HCT116 (cell line): ENCODE data around the gene ASIC3. TPM values are rescaled to one million over a fixed set of nuclear protein-coding genes. Genes with fewer than 3 reads are reported as not detected.

ENCODE experiments used
- ATAC-seq: fragments of 200-7000 bp; cut with Tn5 transposase; 2 replicates; pipeline ENCODE4 v1.9.1; 2020; ENCODE audit warnings: mild to moderate bottlenecking, moderate library complexity
- BruUV-seq: library from RNA; stranded (reverse); fragments of 400-500 nt; replicated peaks from 2 replicates; lab custom pipeline; 2021; lab: Mats Ljungman, UMichigan
- CTCF ChIA-PET: fragments of 300-600 bp; sonication (Branson Sonifier 250); formaldehyde crosslinking; loops from one replicate; lab custom pipeline; 2021; ENCODE audit warnings: antibody characterized with exemption; lab: Charles Lee
- POLR2A ChIA-PET: fragments of 300-600, 350-600 bp; sonication (Branson Sonifier 250); formaldehyde crosslinking; loops from one replicate; lab custom pipeline; 2021; ENCODE audit warnings: antibody characterized with exemption; lab: Charles Lee
- RAD21 ChIA-PET, 2 experiments: fragments of 300-600 bp; sonication (Branson Sonifier 250); formaldehyde crosslinking; loops; one replicate each; lab custom pipeline; 2023; ENCODE audit warnings: low total read pairs in 2 of 2; ENCODE audit not compliant: uncharacterized antibody in 2 of 2, unreplicated experiment in 2 of 2, low non-redundant PET in 1 of 2; lab: Charles Lee
- DNase-seq: peaks from one replicate; pipeline ENCODE4 v3.0.0-alpha.2; 2010; ENCODE audit warnings: low read depth, low spot score
- H2AFZ ChIP-seq: fragments of 200-600 bp; shearing (Covaris generic), sonication (generic); 2 replicates; pipeline ENCODE4 v1.6.1; 2017; ENCODE audit warnings: low read depth, mixed run types, mixed read lengths, antibody characterized with exemption, low read length; ENCODE audit not compliant: poor library complexity, severe bottlenecking
- H3K27ac ChIP-seq: 2 replicates; pipeline ENCODE4 v1.5.1; 2012; ENCODE audit warnings: low read depth, low read length
- H3K27me3 ChIP-seq: fragments of 200-600 bp; sonication (generic); 2 replicates; pipeline ENCODE4 v1.6.1; 2016; ENCODE audit warnings: mixed run types, low read length, mixed read lengths; ENCODE audit not compliant: insufficient read depth
- H3K36me3 ChIP-seq, 2 experiments: fragments of 200-500 bp in 1 of 2; fragments of 200-600 bp in 1 of 2; sonication (Bioruptor generic) in 1 of 2; sonication (generic) in 1 of 2; 2 replicates each; pipeline versions ENCODE4 v1.5.1 to v1.6.1; 2014 to 2016; ENCODE audit warnings: low read length in 2 of 2, inconsistent platforms in 1 of 2, mixed read lengths in 1 of 2, mixed run types in 1 of 2; ENCODE audit not compliant: insufficient read depth in 2 of 2, control insufficient read depth in 1 of 2
- H3K4me1 ChIP-seq, 2 experiments: fragments of 200-600 bp in 1 of 2; sonication (generic) in 1 of 2; 2 replicates each; pipeline versions ENCODE4 v1.5.1 to v1.6.1; 2012 to 2017; ENCODE audit warnings: low read length in 2 of 2, inconsistent platforms in 1 of 2, mild to moderate bottlenecking in 1 of 2, mixed read lengths in 1 of 2, mixed run types in 1 of 2, moderate library complexity in 1 of 2; ENCODE audit not compliant: insufficient read depth in 2 of 2, control insufficient read depth in 1 of 2
- H3K4me2 ChIP-seq: fragments of 200-600 bp; sonication (generic); 2 replicates; pipeline ENCODE4 v1.6.1; 2017; ENCODE audit warnings: mixed run types, low read length, mixed read lengths
- H3K4me3 ChIP-seq, 2 experiments: fragments of 200-600 bp in 1 of 2; sonication (generic) in 1 of 2; replicated peaks in 1 of 2; 2 replicates each; pipeline ENCODE4 v1.5.1; 2011 to 2016; ENCODE audit warnings: low read length in 2 of 2, control low read depth in 1 of 2, low read depth in 1 of 2, mild to moderate bottlenecking in 1 of 2, mixed read lengths in 1 of 2, mixed run types in 1 of 2
- H3K79me2 ChIP-seq: fragments of 200-600 bp; sonication (generic); 2 replicates; pipeline ENCODE4 v1.6.1; 2017; ENCODE audit warnings: mild to moderate bottlenecking, mixed run types, low read length, moderate library complexity, mixed read lengths; ENCODE audit not compliant: insufficient read depth
- H3K9ac ChIP-seq: fragments of 200-600 bp; sonication (generic); 2 replicates; pipeline ENCODE4 v1.6.1; 2016; ENCODE audit warnings: low read length, mixed read lengths
- H3K9me2 ChIP-seq: fragments of 200-600 bp; sonication (generic), shearing (Covaris generic); 2 replicates; pipeline ENCODE4 v1.6.1; 2017; ENCODE audit warnings: mixed run types, mild to moderate bottlenecking, moderate library complexity; ENCODE audit not compliant: insufficient read depth
- H3K9me3 ChIP-seq, 2 experiments: fragments of 200-500 bp in 1 of 2; fragments of 200-600 bp in 1 of 2; sonication (Bioruptor generic) in 1 of 2; sonication (generic) in 1 of 2; 2 replicates each; pipeline ENCODE4 v1.6.1; 2014 to 2017; ENCODE audit warnings: low read length in 2 of 2, mixed read lengths in 2 of 2, inconsistent platforms in 1 of 2, low read depth in 1 of 2, mild to moderate bottlenecking in 1 of 2, mixed run types in 1 of 2, moderate library complexity in 1 of 2; ENCODE audit not compliant: control insufficient read depth in 1 of 2, insufficient read depth in 1 of 2
- H4K20me1 ChIP-seq: fragments of 200-600 bp; sonication (generic), shearing (Covaris generic); 2 replicates; pipeline ENCODE4 v1.6.1; 2017; ENCODE audit warnings: mixed run types, mild to moderate bottlenecking, moderate library complexity; ENCODE audit not compliant: insufficient read depth
- CEBPB ChIP-seq: IDR thresholded peaks from 2 replicates; pipeline ENCODE4 v1.6.1; 2012; ENCODE audit warnings: low read depth
- EGR1 ChIP-seq: IDR thresholded peaks from 2 replicates; pipeline ENCODE4 v1.6.1; 2012; ENCODE audit warnings: low read depth
- ELF1 ChIP-seq: IDR thresholded peaks from 2 replicates; pipeline ENCODE4 v1.6.1; 2012; ENCODE audit warnings: low read depth, borderline replicate concordance
- EZH2 ChIP-seq: fragments of 200-600 bp; sonication (generic); IDR thresholded peaks from 2 replicates; pipeline ENCODE4 v1.6.1; 2017; ENCODE audit warnings: antibody characterized with exemption, mixed run types
- EZH2phosphoT487 ChIP-seq: fragments of 200-600 bp; IDR thresholded peaks from 2 replicates; pipeline ENCODE4 v1.6.1; 2018; ENCODE audit warnings: antibody characterized with exemption, borderline replicate concordance
- FOSL1 ChIP-seq: IDR thresholded peaks from 2 replicates; pipeline ENCODE4 v1.6.1; 2012; ENCODE audit warnings: low read depth
- JUND ChIP-seq: IDR thresholded peaks from 2 replicates; pipeline ENCODE4 v1.6.1; 2012
- POLR2A ChIP-seq: IDR thresholded peaks from 2 replicates; pipeline ENCODE4 v1.7.0; 2011; ENCODE audit warnings: borderline replicate concordance; ENCODE audit not compliant: insufficient read depth, insufficient read length; ENCODE audit errors: extremely low read depth
- POLR2AphosphoS5 ChIP-seq: IDR thresholded peaks from 2 replicates; pipeline ENCODE4 v1.6.1; 2011; ENCODE audit warnings: mild to moderate bottlenecking, low read depth, low read length, moderate library complexity
- RAD21 ChIP-seq: IDR thresholded peaks from 2 replicates; pipeline ENCODE4 v1.6.1; 2012; ENCODE audit warnings: low read depth, mild to moderate bottlenecking
- SIN3A ChIP-seq: IDR thresholded peaks from 2 replicates; pipeline ENCODE4 v1.6.1; 2012; ENCODE audit warnings: low read depth
- SP1 ChIP-seq: IDR thresholded peaks from 2 replicates; pipeline ENCODE4 v1.6.1; 2012; ENCODE audit warnings: low read depth
- ZFX ChIP-seq: fragments of 450-650 bp; IDR thresholded peaks from 2 replicates; pipeline ENCODE4 v1.6.1; 2017
- intact Hi-C: fragments of 100-400 bp; cut with micrococcal nuclease; formaldehyde crosslinking; loops from 2 replicates; pipeline ENCODE4 v1.10.0; 2022
- total RNA-seq: library from RNA; stranded (reverse); gene quantifications from one replicate; pipeline ENCODE4 v1.2.1, GENCODE V29; 2021; ENCODE audit not compliant: unreplicated experiment
- TF ChIP-seq, protein P1 (sequence below): IDR thresholded peaks from 2 replicates; pipeline ENCODE4 v1.6.1; 2012
- TF ChIP-seq, protein P2 (sequence below): IDR thresholded peaks from 2 replicates; pipeline ENCODE4 v1.6.1; 2012
- TF ChIP-seq, protein P3 (sequence below): IDR thresholded peaks from 2 replicates; pipeline ENCODE4 v1.6.1; 2011; ENCODE audit warnings: mild to moderate bottlenecking, low read length, moderate library complexity; ENCODE audit not compliant: insufficient replicate concordance; ENCODE audit errors: extremely low read depth
- TF ChIP-seq, protein P4 (sequence below): IDR thresholded peaks from 2 replicates; pipeline ENCODE4 v1.6.1; 2012; ENCODE audit warnings: low read depth
- TF ChIP-seq, protein P5 (sequence below), 3 experiments: fragments of 200-600 bp in 1 of 3; sonication (generic) in 1 of 3; IDR thresholded peaks in 2 of 3; conservative IDR thresholded peaks in 1 of 3; 2 replicates each; pipeline ENCODE4 v1.5.1; 2012 to 2017; ENCODE audit warnings: low read depth in 2 of 3, low read length in 2 of 3, antibody characterized with exemption in 1 of 3, borderline replicate concordance in 1 of 3, control low read depth in 1 of 3, mild to moderate bottlenecking in 1 of 3, mixed read lengths in 1 of 3, mixed run types in 1 of 3, moderate library complexity in 1 of 3; ENCODE audit not compliant: insufficient read depth in 1 of 3

ASIC3 gene
- total RNA-seq, 1 experiment from 2014 or later = 4.4 TPM

- ChIA-PET RAD21 (no interaction called here), CTCF (no interaction called here), POLR2A (interaction anchor here (0.6 to 2.3 kb wide), 2 partner anchors 11 to 22 kb away, joined by 3 to 11 read pairs; partner anchors contain the start of gene ABCB8)
- TF ChIP-seq EZH2 = no peak
- no peak for TF ChIP-seq RAD21
- TF ChIP-seq, protein P1, sequence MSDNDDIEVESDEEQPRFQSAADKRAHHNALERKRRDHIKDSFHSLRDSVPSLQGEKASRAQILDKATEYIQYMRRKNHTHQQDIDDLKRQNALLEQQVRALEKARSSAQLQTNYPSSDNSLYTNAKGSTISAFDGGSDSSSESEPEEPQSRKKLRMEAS = no peak
- no peak for TF ChIP-seq CEBPB
- TF ChIP-seq, protein P2, sequence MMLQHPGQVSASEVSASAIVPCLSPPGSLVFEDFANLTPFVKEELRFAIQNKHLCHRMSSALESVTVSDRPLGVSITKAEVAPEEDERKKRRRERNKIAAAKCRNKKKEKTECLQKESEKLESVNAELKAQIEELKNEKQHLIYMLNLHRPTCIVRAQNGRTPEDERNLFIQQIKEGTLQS = no peak
- TF ChIP-seq SP1 = peak; percentile 78; the same call in 1 of the 2 replicates
- TF ChIP-seq EZH2phosphoT487 = no peak
- no peak for TF ChIP-seq SIN3A
- TF ChIP-seq EGR1 = peak; percentile 69
- TF ChIP-seq POLR2A = no peak
- peak; percentile 55 for TF ChIP-seq POLR2AphosphoS5
- no peak for TF ChIP-seq ZFX
- peak; percentile 89 for TF ChIP-seq FOSL1
- no peak for TF ChIP-seq ELF1
- TF ChIP-seq, protein P3, sequence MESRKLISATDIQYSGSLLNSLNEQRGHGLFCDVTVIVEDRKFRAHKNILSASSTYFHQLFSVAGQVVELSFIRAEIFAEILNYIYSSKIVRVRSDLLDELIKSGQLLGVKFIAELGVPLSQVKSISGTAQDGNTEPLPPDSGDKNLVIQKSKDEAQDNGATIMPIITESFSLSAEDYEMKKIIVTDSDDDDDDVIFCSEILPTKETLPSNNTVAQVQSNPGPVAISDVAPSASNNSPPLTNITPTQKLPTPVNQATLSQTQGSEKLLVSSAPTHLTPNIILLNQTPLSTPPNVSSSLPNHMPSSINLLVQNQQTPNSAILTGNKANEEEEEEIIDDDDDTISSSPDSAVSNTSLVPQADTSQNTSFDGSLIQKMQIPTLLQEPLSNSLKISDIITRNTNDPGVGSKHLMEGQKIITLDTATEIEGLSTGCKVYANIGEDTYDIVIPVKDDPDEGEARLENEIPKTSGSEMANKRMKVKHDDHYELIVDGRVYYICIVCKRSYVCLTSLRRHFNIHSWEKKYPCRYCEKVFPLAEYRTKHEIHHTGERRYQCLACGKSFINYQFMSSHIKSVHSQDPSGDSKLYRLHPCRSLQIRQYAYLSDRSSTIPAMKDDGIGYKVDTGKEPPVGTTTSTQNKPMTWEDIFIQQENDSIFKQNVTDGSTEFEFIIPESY = no peak
- TF ChIP-seq, protein P4, sequence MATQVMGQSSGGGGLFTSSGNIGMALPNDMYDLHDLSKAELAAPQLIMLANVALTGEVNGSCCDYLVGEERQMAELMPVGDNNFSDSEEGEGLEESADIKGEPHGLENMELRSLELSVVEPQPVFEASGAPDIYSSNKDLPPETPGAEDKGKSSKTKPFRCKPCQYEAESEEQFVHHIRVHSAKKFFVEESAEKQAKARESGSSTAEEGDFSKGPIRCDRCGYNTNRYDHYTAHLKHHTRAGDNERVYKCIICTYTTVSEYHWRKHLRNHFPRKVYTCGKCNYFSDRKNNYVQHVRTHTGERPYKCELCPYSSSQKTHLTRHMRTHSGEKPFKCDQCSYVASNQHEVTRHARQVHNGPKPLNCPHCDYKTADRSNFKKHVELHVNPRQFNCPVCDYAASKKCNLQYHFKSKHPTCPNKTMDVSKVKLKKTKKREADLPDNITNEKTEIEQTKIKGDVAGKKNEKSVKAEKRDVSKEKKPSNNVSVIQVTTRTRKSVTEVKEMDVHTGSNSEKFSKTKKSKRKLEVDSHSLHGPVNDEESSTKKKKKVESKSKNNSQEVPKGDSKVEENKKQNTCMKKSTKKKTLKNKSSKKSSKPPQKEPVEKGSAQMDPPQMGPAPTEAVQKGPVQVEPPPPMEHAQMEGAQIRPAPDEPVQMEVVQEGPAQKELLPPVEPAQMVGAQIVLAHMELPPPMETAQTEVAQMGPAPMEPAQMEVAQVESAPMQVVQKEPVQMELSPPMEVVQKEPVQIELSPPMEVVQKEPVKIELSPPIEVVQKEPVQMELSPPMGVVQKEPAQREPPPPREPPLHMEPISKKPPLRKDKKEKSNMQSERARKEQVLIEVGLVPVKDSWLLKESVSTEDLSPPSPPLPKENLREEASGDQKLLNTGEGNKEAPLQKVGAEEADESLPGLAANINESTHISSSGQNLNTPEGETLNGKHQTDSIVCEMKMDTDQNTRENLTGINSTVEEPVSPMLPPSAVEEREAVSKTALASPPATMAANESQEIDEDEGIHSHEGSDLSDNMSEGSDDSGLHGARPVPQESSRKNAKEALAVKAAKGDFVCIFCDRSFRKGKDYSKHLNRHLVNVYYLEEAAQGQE = no peak
- TF ChIP-seq, protein P5, sequence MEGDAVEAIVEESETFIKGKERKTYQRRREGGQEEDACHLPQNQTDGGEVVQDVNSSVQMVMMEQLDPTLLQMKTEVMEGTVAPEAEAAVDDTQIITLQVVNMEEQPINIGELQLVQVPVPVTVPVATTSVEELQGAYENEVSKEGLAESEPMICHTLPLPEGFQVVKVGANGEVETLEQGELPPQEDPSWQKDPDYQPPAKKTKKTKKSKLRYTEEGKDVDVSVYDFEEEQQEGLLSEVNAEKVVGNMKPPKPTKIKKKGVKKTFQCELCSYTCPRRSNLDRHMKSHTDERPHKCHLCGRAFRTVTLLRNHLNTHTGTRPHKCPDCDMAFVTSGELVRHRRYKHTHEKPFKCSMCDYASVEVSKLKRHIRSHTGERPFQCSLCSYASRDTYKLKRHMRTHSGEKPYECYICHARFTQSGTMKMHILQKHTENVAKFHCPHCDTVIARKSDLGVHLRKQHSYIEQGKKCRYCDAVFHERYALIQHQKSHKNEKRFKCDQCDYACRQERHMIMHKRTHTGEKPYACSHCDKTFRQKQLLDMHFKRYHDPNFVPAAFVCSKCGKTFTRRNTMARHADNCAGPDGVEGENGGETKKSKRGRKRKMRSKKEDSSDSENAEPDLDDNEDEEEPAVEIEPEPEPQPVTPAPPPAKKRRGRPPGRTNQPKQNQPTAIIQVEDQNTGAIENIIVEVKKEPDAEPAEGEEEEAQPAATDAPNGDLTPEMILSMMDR (IDR thresholded peaks at IDR 0.05 in 2 of 3, conservative IDR thresholded peaks at IDR 0.05 in 1 of 3; ENCODE audit: borderline replicate concordance in 1 of 3, insufficient read depth in 1 of 3, low read depth in 2 of 3, low read length in 2 of 3) = no peak
- peak; percentile 90 for TF ChIP-seq JUND
- Histone ChIP-seq H3K36me3 (peaks cover 3 to 10% of the 10 kb centered on the region in 2 experiments; a peak in 2 of 4 replicates), H3K9me3 (no peaks in the 10 kb centered on the region), H3K27ac (peak overlapping the region; percentile 28), H3K27me3 (no peaks in the 10 kb centered on the region), H4K20me1 (no peaks in the 10 kb centered on the region), H3K4me3 (peak overlapping the region in 1 of 2 experiments; percentile 7; a peak in 2 of 4 replicates), H3K4me2 (peak overlapping the region; percentile 56), H3K79me2 (no peaks in the 10 kb centered on the region), H3K4me1 (peaks cover 16 to 19% of the 10 kb centered on the region in 2 experiments), H3K9me2 (no peaks in the 10 kb centered on the region), H3K9ac (peak overlapping the region; percentile 29; the same call in 1 of the 2 replicates), H2AFZ (no peak overlapping the region)
- ATAC-seq = peak; percentile 82
- DNase-seq = no peak
- no TSS peak for BruUV-seq
- intact Hi-C loops = no loop called here
Observed at GRCh38 chr7:151038951-151039849, 9.1 kb upstream of the ASIC3 start.
